GM21529 (cell line): Measurements from ENCODE around the gene MICU2.
"Not testable (repeated sequence)": the region's sequence is repeated elsewhere in the genome, so short reads cannot be mapped to it uniquely, and the experiment has no call there.

ENCODE experiments used
- ATAC-seq: cut with Tn5 transposase; IDR thresholded peaks from one replicate; pipeline ENCODE4 v1.9.1; 2021; ENCODE audit not compliant: unreplicated experiment

MICU2 gene

GRCh38 chr13:21594715-21595545, 9.0 kb downstream of the MICU2 start:
- peak; percentile 55 for ATAC-seq

- not testable (repeated sequence) for ATAC-seq
These were observed 13.1 kb downstream of the MICU2 start for GRCh38 chr13:21590665-21591456.

- no peak for ATAC-seq
These were observed 13.7 kb downstream of the MICU2 start for GRCh38 chr13:21590231-21590630.

- not testable (repeated sequence) for ATAC-seq
These were observed 14.5 kb downstream of the MICU2 start for GRCh38 chr13:21589510-21589909.

GRCh38 chr13:21588411-21588810, 15.6 kb downstream of the MICU2 start:
- ATAC-seq, result not testable (repeated sequence)

GRCh38 chr13:21584973-21585592, 18.9 kb downstream of the MICU2 start:
- ATAC-seq, result no peak

- no peak for ATAC-seq
These were observed 20.5 kb downstream of the MICU2 start for GRCh38 chr13:21583478-21583877.

- ATAC-seq, result no peak
These were observed 23.2 kb downstream of the MICU2 start for GRCh38 chr13:21580736-21581135.

GRCh38 chr13:21579754-21580316, 24.1 kb downstream of the MICU2 start:
- ATAC-seq, result peak; percentile 81

- no peak for ATAC-seq
These were observed 25.2 kb downstream of the MICU2 start for GRCh38 chr13:21578748-21579147.

GRCh38 chr13:21576426-21576825, 27.5 kb downstream of the MICU2 start:
- ATAC-seq, result no peak

- ATAC-seq, result no peak
These were observed 29.9 kb downstream of the MICU2 start for GRCh38 chr13:21573920-21574712.

GRCh38 chr13:21569686-21570085, 34.3 kb downstream of the MICU2 start:
- ATAC-seq, result no peak

- ATAC-seq, result no peak
These were observed 35.1 kb downstream of the MICU2 start for GRCh38 chr13:21568854-21569253.

GRCh38 chr13:21567714-21568113, 36.3 kb downstream of the MICU2 start:
- ATAC-seq, result no peak

GRCh38 chr13:21557995-21558394, 46.0 kb downstream of the MICU2 start:
- ATAC-seq, result no peak

GRCh38 chr13:21556051-21556450, 47.9 kb downstream of the MICU2 start:
- ATAC-seq, result no peak

GRCh38 chr13:21553261-21553660, 50.7 kb downstream of the MICU2 start:
- not testable (repeated sequence) for ATAC-seq

GRCh38 chr13:21550918-21551317, 53.1 kb downstream of the MICU2 start:
- ATAC-seq, result no peak

- no peak for ATAC-seq
These were observed 54.3 kb downstream of the MICU2 start for GRCh38 chr13:21549633-21550032.
